Spleen (tissue), 11 donors: ENCODE results near the gene CHD1L. TPM values are rescaled to one million over a fixed set of nuclear protein-coding genes. Genes with fewer than 3 reads are reported as not detected.

Source experiments
- DNase-seq: peaks from one replicate; pipeline ENCODE4 v3.0.0-alpha.2; 2020
- H3K27ac ChIP-seq, 8 donors: fragments of 200-600 bp; sonication (generic) in 7 of 8; 1 replicate in 4 of 8; 2 replicates in 4 of 8; pipeline versions ENCODE4 v1.5.0 to v1.8.0; 2016 to 2021; ENCODE audit warnings: inconsistent platforms in 4 of 8, mild to moderate bottlenecking in 4 of 8, moderate library complexity in 1 of 8
- H3K27me3 ChIP-seq, 7 donors: fragments of 200-600 bp; sonication (generic) in 6 of 7; replicated peaks in 1 of 7; 1 replicate in 4 of 7; 2 replicates in 3 of 7; pipeline versions ENCODE4 v1.5.0 to v1.8.0; 2016 to 2021; ENCODE audit warnings: inconsistent platforms in 3 of 7, mild to moderate bottlenecking in 1 of 7
- H3K36me3 ChIP-seq, 6 donors: fragments of 200-600 bp; sonication (generic) in 5 of 6; 1 replicate in 4 of 6; 2 replicates in 2 of 6; pipeline versions ENCODE4 v1.5.0 to v1.8.0; 2016 to 2021; ENCODE audit warnings: inconsistent platforms in 2 of 6
- H3K4me1 ChIP-seq, 6 donors: fragments of 200-600 bp; sonication (generic) in 5 of 6; 1 replicate in 3 of 6; 2 replicates in 3 of 6; pipeline versions ENCODE4 v1.5.0 to v1.8.0; 2016 to 2021; ENCODE audit warnings: inconsistent platforms in 3 of 6
- H3K4me3 ChIP-seq, 8 donors: fragments of 200-600 bp; sonication (generic) in 7 of 8; 1 replicate in 4 of 8; 2 replicates in 4 of 8; pipeline versions ENCODE4 v1.5.0 to v1.8.0; 2016 to 2021; ENCODE audit warnings: inconsistent platforms in 4 of 8, mild to moderate bottlenecking in 4 of 8, moderate library complexity in 2 of 8
- H3K9me3 ChIP-seq, 8 donors: fragments of 200-600 bp; sonication (generic) in 7 of 8; 1 replicate in 4 of 8; 2 replicates in 4 of 8; pipeline versions ENCODE4 v1.5.0 to v1.8.0; 2016 to 2021; ENCODE audit warnings: inconsistent platforms in 4 of 8
- CTCF ChIP-seq, 11 experiments: fragments of 200-600 bp in 7 of 11; fragments of 450-650 bp in 4 of 11; sonication (generic) in 4 of 11; IDR thresholded peaks in 8 of 11; conservative IDR thresholded peaks in 3 of 11; 1 replicate in 7 of 11; 2 replicates in 4 of 11; pipeline versions ENCODE4 v1.4.0 to v1.8.0; 2016 to 2021; ENCODE audit warnings: antibody characterized with exemption in 11 of 11, inconsistent platforms in 4 of 11, mild to moderate bottlenecking in 1 of 11
- POLR2A ChIP-seq, 3 donors: fragments of 450-650 bp; IDR thresholded peaks; one replicate each; pipeline ENCODE4 v1.5.1; 2017; ENCODE audit warnings: antibody characterized with exemption in 3 of 3, mild to moderate bottlenecking in 1 of 3
- POLR2AphosphoS5 ChIP-seq, 3 donors: sonication (generic); formaldehyde crosslinking; IDR thresholded peaks; one replicate each; pipeline ENCODE4 v1.5.1; 2017; ENCODE audit warnings: antibody characterized with exemption in 3 of 3
- WGBS, 5 donors: extraction: QIAGEN DNeasy Blood & Tissue Kit in 3 of 5; methylation state at CpG; one replicate each; pipeline versions ENCODE4 v1.1.5 to v1.1.7; 2013 to 2018; 5-methylcytosine and 5-hydroxymethylcytosine counted together
- intact Hi-C: fragments of 100-400 bp; cut with DNase I; formaldehyde crosslinking; loops from one replicate; pipeline ENCODE4 v1.15.0; 2023; ENCODE audit warnings: low total_unique reads
- polyA plus RNA-seq, 3 donors: library from polyadenylated mRNA; stranded (reverse); fragments of 200-250 nt; gene quantifications; one replicate each; pipeline ENCODE4 v1.2.1, GENCODE V29; 2013
- total RNA-seq, 7 donors: library from RNA; depleted of rRNA in 3 of 7; stranded (reverse); fragments of >200 nt in 3 of 7; fragmentation: NEBNext Ultra II Directional in 4 of 7; extraction: Animal tissue kit (Norgen Biotek cat#: 25700) in 4 of 7; gene quantifications; one replicate each; pipeline versions ENCODE4 v1.1.0 to v1.2.1, GENCODE V29; 2016 to 2021
- donor health status: healthy with polysubstance abuse.
- donor health status: DM: no; HTN: no; CAD: no; lungs with moderate emphysema.
- donor health status: DM: no; HTN: no; CAD: no.
- donor health status: Bipolar disorder and iron deficiency.
- donor health status: healthy.
- donor health status: DM: no; HTN: no; CAD: no.
- donor health status: DM: yes; HTN: yes; CAD: no.

The CHD1L gene
- total and polyA plus RNA-seq, 10 donors, result 25.8 to 52.6 (median 38.9) TPM

- no peak overlapping the region for H3K4me3 ChIP-seq
- no peak for TF ChIP-seq POLR2AphosphoS5 (IDR thresholded peaks at IDR 0.05)
- TF ChIP-seq POLR2A (IDR thresholded peaks at IDR 0.05), result no peak
- no peak for TF ChIP-seq CTCF (IDR thresholded peaks at IDR 0.05 in 8 of 11, conservative IDR thresholded peaks at IDR 0.05 in 3 of 11)
- no peak for DNase-seq
- no peaks in the 10 kb centered on the region for H3K27me3 ChIP-seq
- intact Hi-C loops, result no loop called here
- WGBS, 5 donors, result 77 to 84% (median 81%) methylated on average over 2 of the region's 2 CpGs
- H3K36me3 ChIP-seq, result peaks cover 0 to 10% (median 0%) of the 10 kb centered on the region in 6 donors
- H3K27ac ChIP-seq, result no peak overlapping the region
- H3K4me1 ChIP-seq, result peaks cover 0 to 20% (median 7%) of the 10 kb centered on the region in 6 donors
- no peaks in the 10 kb centered on the region for H3K9me3 ChIP-seq
Measured at GRCh38 chr1:147202576-147202975, 39.9 kb upstream of the CHD1L start.

GRCh38 chr1:147204080-147204479 is 38.4 kb upstream of the CHD1L start:
- Histone ChIP-seq H3K27me3 (no peaks in the 10 kb centered on the region), H3K36me3 (peaks cover 0 to 16% (median 0%) of the 10 kb centered on the region in 6 donors), H3K27ac (peak overlapping the region in 3 of 8 donors; percentile 23 to 72 (median 64)), H3K4me1 (peaks cover 0 to 20% (median 7%) of the 10 kb centered on the region in 6 donors), H3K9me3 (no peaks in the 10 kb centered on the region), H3K4me3 (peak overlapping the region in 1 of 8 donors; percentile 7)
- intact Hi-C loops, result no loop called here
- WGBS, 5 donors, result 50 to 70% (median 52%) methylated on average over 3 of the region's 3 CpGs
- TF ChIP-seq POLR2A (IDR thresholded peaks at IDR 0.05), result no peak
- no peak for TF ChIP-seq CTCF (IDR thresholded peaks at IDR 0.05 in 8 of 11, conservative IDR thresholded peaks at IDR 0.05 in 3 of 11)
- TF ChIP-seq POLR2AphosphoS5 (IDR thresholded peaks at IDR 0.05), result no peak
- no peak for DNase-seq

GRCh38 chr1:147207192-147207591 is 35.3 kb upstream of the CHD1L start:
- Histone ChIP-seq H3K4me1 (peaks cover 0 to 20% (median 7%) of the 10 kb centered on the region in 6 donors), H3K9me3 (no peaks in the 10 kb centered on the region), H3K4me3 (no peak overlapping the region), H3K27ac (no peak overlapping the region), H3K27me3 (no peaks in the 10 kb centered on the region), H3K36me3 (peaks cover 0 to 29% (median 0%) of the 10 kb centered on the region in 6 donors)
- no peak for DNase-seq
- intact Hi-C loops, result no loop called here
- WGBS, 5 donors, result 64 to 90% (median 76%) methylated on average over 1 of the region's 1 CpG
- TF ChIP-seq POLR2A (IDR thresholded peaks at IDR 0.05) (no peak), CTCF (IDR thresholded peaks at IDR 0.05 in 8 of 11, conservative IDR thresholded peaks at IDR 0.05 in 3 of 11) (no peak), POLR2AphosphoS5 (IDR thresholded peaks at IDR 0.05) (no peak)

GRCh38 chr1:147208619-147209018 is 33.9 kb upstream of the CHD1L start:
- TF ChIP-seq POLR2A (IDR thresholded peaks at IDR 0.05), result no peak
- no peak for TF ChIP-seq CTCF (IDR thresholded peaks at IDR 0.05 in 8 of 11, conservative IDR thresholded peaks at IDR 0.05 in 3 of 11)
- no peak for TF ChIP-seq POLR2AphosphoS5 (IDR thresholded peaks at IDR 0.05)
- Histone ChIP-seq H3K9me3 (no peaks in the 10 kb centered on the region), H3K36me3 (peaks cover 0 to 30% (median 0%) of the 10 kb centered on the region in 6 donors), H3K27ac (no peak overlapping the region), H3K4me3 (no peak overlapping the region), H3K4me1 (peaks cover 0 to 25% (median 7%) of the 10 kb centered on the region in 6 donors), H3K27me3 (no peaks in the 10 kb centered on the region)
- intact Hi-C loops, result no loop called here
- no peak for DNase-seq
- WGBS, 5 donors, result 88 to 99% (median 94%) methylated on average over 7 of the region's 7 CpGs
